Measurements from ENCODE around the gene PLEKHA7. TPM values are rescaled to one million over a fixed set of nuclear protein-coding genes. Genes with fewer than 3 reads are reported as not detected.

PLEKHA7 gene
- polyA plus RNA-seq, 1 donor (not counting 4 experiments of a cell fraction or from before 2014, with no cell fraction given), result 1.4 TPM

DNA sequence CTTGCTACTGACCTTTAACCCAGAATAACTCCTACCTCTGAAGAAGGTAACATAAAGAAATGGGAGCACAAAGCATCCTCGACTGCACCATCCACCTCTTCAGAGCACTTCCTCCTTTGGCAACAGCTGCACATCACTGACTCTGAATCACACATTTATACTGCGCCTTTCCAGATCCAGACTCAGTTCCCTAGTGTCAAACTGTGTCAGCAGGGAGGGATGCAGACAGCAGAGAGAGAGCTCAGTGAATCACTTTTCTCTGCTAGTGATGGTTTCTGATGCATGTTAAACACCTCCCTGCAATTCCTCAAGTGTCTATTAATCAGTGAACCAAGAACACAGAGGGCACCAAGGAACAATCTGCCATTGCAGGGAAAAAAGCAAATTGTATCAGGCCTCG is 118.9 kb downstream of the PLEKHA7 start:
- Histone ChIP-seq H4K20me1 (ENCODE audit: control insufficient read depth, extremely low read depth, insufficient read depth, low read length) (no peaks in the 10 kb centered on the region), H3K4me3 (ENCODE audit: control insufficient read depth in 2 of 3, extremely low read depth in 1 of 3, insufficient read depth in 2 of 3, low read depth in 1 of 3, low read length in 3 of 3) (no peak overlapping the region), H3K9me3 (ENCODE audit: control insufficient read depth, low read depth, low read length) (no peaks in the 10 kb centered on the region), H3K9ac (ENCODE audit: control insufficient read depth, extremely low read depth, insufficient read depth, low read length) (no peak overlapping the region), H3K27me3 (ENCODE audit: control insufficient read depth, extremely low read depth, insufficient read depth, low read length) (no peaks in the 10 kb centered on the region), H2AFZ (ENCODE audit: control insufficient read depth, low read length) (no peak overlapping the region), H3K79me2 (ENCODE audit: control insufficient read depth, insufficient read depth, low read length) (no peaks in the 10 kb centered on the region), H3K9me1 (ENCODE audit: control insufficient read depth, extremely low read depth, insufficient read depth, low read length) (no peaks in the 10 kb centered on the region), H3K4me1 (ENCODE audit: control insufficient read depth, extremely low read depth, insufficient read depth, low read length) (peaks cover 11% of the 10 kb centered on the region), H3K36me3 (ENCODE audit: control insufficient read depth in 2 of 2, extremely low read depth in 1 of 2, insufficient read depth in 2 of 2, low read length in 2 of 2) (no peaks in the 10 kb centered on the region), H3K27ac (ENCODE audit: control insufficient read depth, insufficient read depth, low read length) (no peak overlapping the region), H3K4me2 (ENCODE audit: control insufficient read depth, extremely low read depth, insufficient read depth, low read depth, low read length) (no peak overlapping the region)
- no peak for FAIRE-seq
- dilution Hi-C loops (cut with MboI; ENCODE audit: extremely low pct_ligation_motif_present, low sequenced_read_pairs), result no loop called here
- no peak for DNase-seq (ENCODE audit: low read depth, low spot score)
- TF ChIP-seq, protein P1, sequence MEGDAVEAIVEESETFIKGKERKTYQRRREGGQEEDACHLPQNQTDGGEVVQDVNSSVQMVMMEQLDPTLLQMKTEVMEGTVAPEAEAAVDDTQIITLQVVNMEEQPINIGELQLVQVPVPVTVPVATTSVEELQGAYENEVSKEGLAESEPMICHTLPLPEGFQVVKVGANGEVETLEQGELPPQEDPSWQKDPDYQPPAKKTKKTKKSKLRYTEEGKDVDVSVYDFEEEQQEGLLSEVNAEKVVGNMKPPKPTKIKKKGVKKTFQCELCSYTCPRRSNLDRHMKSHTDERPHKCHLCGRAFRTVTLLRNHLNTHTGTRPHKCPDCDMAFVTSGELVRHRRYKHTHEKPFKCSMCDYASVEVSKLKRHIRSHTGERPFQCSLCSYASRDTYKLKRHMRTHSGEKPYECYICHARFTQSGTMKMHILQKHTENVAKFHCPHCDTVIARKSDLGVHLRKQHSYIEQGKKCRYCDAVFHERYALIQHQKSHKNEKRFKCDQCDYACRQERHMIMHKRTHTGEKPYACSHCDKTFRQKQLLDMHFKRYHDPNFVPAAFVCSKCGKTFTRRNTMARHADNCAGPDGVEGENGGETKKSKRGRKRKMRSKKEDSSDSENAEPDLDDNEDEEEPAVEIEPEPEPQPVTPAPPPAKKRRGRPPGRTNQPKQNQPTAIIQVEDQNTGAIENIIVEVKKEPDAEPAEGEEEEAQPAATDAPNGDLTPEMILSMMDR (optimal IDR thresholded peaks at IDR 0.05 in 1 of 3, IDR thresholded peaks at IDR 0.05 in 1 of 3, conservative IDR thresholded peaks at IDR 0.05 in 1 of 3; ENCODE audit: extremely low read depth in 1 of 3, insufficient read depth in 2 of 3, low read length in 3 of 3), result no peak
- TF ChIP-seq EZH2 (IDR thresholded peaks at IDR 0.05; ENCODE audit: low read length), result no peak

DNA sequence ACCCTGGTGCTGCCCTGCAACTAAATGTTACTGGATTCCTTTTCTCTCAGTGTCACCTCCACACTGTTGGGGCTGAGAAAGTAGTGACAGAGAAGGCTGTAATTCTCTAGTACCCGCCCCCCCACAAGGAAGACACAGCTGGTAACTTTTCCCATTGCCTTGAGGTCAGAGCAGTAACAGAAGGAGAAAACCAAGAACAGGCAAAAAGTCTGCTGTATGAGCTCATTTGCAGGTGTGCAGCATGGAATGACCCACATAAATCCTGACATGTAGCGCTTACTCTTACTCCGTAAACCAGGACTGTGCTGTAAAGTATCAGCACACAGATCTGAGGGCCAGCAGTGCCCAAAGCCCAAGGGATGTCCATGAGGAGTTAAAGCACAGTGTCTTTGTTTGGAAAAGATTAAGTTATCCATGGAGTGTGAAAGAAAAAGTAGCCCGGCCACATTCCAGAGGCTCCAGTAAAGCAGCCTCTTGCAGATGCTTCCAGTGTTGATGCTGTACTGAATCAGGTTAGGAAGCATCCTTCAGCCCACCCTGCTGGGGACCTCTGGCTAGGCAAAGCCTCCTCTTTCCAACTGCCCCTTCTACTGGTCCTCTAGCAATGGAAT is 120.7 kb downstream of the PLEKHA7 start:
- Histone ChIP-seq H3K9me1 (ENCODE audit: control insufficient read depth, extremely low read depth, insufficient read depth, low read length) (no peaks in the 10 kb centered on the region), H3K79me2 (ENCODE audit: control insufficient read depth, insufficient read depth, low read length) (no peaks in the 10 kb centered on the region), H3K36me3 (ENCODE audit: control insufficient read depth in 2 of 2, extremely low read depth in 1 of 2, insufficient read depth in 2 of 2, low read length in 2 of 2) (no peaks in the 10 kb centered on the region), H3K4me3 (ENCODE audit: control insufficient read depth in 2 of 3, extremely low read depth in 1 of 3, insufficient read depth in 2 of 3, low read depth in 1 of 3, low read length in 3 of 3) (no peak overlapping the region), H3K9me3 (ENCODE audit: control insufficient read depth, low read depth, low read length) (no peaks in the 10 kb centered on the region), H3K4me2 (ENCODE audit: control insufficient read depth, extremely low read depth, insufficient read depth, low read depth, low read length) (no peak overlapping the region), H4K20me1 (ENCODE audit: control insufficient read depth, extremely low read depth, insufficient read depth, low read length) (no peaks in the 10 kb centered on the region), H2AFZ (ENCODE audit: control insufficient read depth, low read length) (no peak overlapping the region), H3K9ac (ENCODE audit: control insufficient read depth, extremely low read depth, insufficient read depth, low read length) (no peak overlapping the region), H3K4me1 (ENCODE audit: control insufficient read depth, extremely low read depth, insufficient read depth, low read length) (peaks cover 11% of the 10 kb centered on the region), H3K27ac (ENCODE audit: control insufficient read depth, insufficient read depth, low read length) (no peak overlapping the region), H3K27me3 (ENCODE audit: control insufficient read depth, extremely low read depth, insufficient read depth, low read length) (no peaks in the 10 kb centered on the region)
- no peak for DNase-seq (ENCODE audit: low read depth, low spot score)
- dilution Hi-C loops (cut with MboI; ENCODE audit: extremely low pct_ligation_motif_present, low sequenced_read_pairs), result no loop called here
- no peak for FAIRE-seq
- TF ChIP-seq, protein P1 (optimal IDR thresholded peaks at IDR 0.05 in 1 of 3, IDR thresholded peaks at IDR 0.05 in 1 of 3, conservative IDR thresholded peaks at IDR 0.05 in 1 of 3; ENCODE audit: extremely low read depth in 1 of 3, insufficient read depth in 2 of 3, low read length in 3 of 3), result no peak
- TF ChIP-seq EZH2 (IDR thresholded peaks at IDR 0.05; ENCODE audit: low read length), result no peak

Measured in keratinocyte (primary cell).